Loucy (cell line): ENCODE measurements around the gene CLDN5.

Experiments
- H2AFZ ChIP-seq: fragments of 200-600 bp; sonication (generic); 2 replicates; pipeline ENCODE4 v1.6.0; 2016; ENCODE audit warnings: antibody characterized with exemption, mild to moderate bottlenecking, low read length, moderate library complexity
- H3F3A ChIP-seq: fragments of 200-600 bp; 2 replicates; pipeline ENCODE4 v1.6.0; 2016; ENCODE audit warnings: antibody characterized with exemption, low read depth, mild to moderate bottlenecking
- H3K27me3 ChIP-seq: fragments of 200-600 bp; sonication (generic); 2 replicates; pipeline ENCODE4 v1.6.1; 2014; ENCODE audit warnings: low read length, mild to moderate bottlenecking; ENCODE audit not compliant: insufficient read depth, poor library complexity, severe bottlenecking
- H3K36me3 ChIP-seq: fragments of 200-600 bp; sonication (generic); 2 replicates; pipeline ENCODE4 v1.6.1; 2016; ENCODE audit warnings: low read length; ENCODE audit not compliant: insufficient read depth
- H3K4me1 ChIP-seq: fragments of 200-600 bp; sonication (generic); 2 replicates; pipeline ENCODE4 v1.5.1; 2014; ENCODE audit warnings: low read length, mild to moderate bottlenecking; ENCODE audit not compliant: insufficient read depth, poor library complexity, severe bottlenecking
- H3K4me2 ChIP-seq: fragments of 200-600 bp; sonication (generic); 2 replicates; pipeline ENCODE4 v1.6.0; 2014; ENCODE audit warnings: antibody characterized with exemption, low read length, low read depth, mild to moderate bottlenecking; ENCODE audit not compliant: poor library complexity, severe bottlenecking
- H3K4me3 ChIP-seq: fragments of 200-600 bp; sonication (generic); 2 replicates; pipeline ENCODE4 v1.5.1; 2014; ENCODE audit warnings: low read length, mild to moderate bottlenecking, mixed read lengths; ENCODE audit not compliant: poor library complexity, severe bottlenecking
- H3K79me2 ChIP-seq: fragments of 200-600 bp; sonication (generic); 2 replicates; pipeline ENCODE4 v1.6.1; 2014; ENCODE audit warnings: low read length; ENCODE audit not compliant: insufficient read depth
- H3K9ac ChIP-seq: fragments of 200-600 bp; sonication (generic); 2 replicates; pipeline ENCODE4 v1.6.0; 2014; ENCODE audit warnings: mild to moderate bottlenecking, low read depth, low read length, moderate library complexity; ENCODE audit not compliant: poor library complexity, severe bottlenecking
- H3K9me2 ChIP-seq: fragments of 200-600 bp; sonication (generic); replicated peaks from 2 replicates; pipeline ENCODE4 v1.6.1; 2016; ENCODE audit warnings: low read depth, low read length, mixed read lengths
- H3K9me3 ChIP-seq: fragments of 200-600 bp; sonication (generic); 2 replicates; pipeline ENCODE4 v1.6.1; 2014; ENCODE audit warnings: mild to moderate bottlenecking, antibody characterized with exemption, low read length, low read depth; ENCODE audit not compliant: insufficient read depth
- H4K20me1 ChIP-seq: fragments of 200-600 bp; sonication (generic); 2 replicates; pipeline ENCODE4 v1.6.0; 2014; ENCODE audit warnings: antibody characterized with exemption, low read length, mild to moderate bottlenecking; ENCODE audit not compliant: insufficient read depth, poor library complexity, severe bottlenecking
- CTCF ChIP-seq: fragments of 200-600 bp; sonication (generic); conservative IDR thresholded peaks from 2 replicates; pipeline ENCODE4 v1.5.1; 2014; ENCODE audit warnings: mild to moderate bottlenecking, antibody characterized with exemption, low read length
- EZH2phosphoT487 ChIP-seq: fragments of 200-600 bp; IDR thresholded peaks from 2 replicates; pipeline ENCODE4 v1.6.1; 2018; ENCODE audit warnings: antibody characterized with exemption, mild to moderate bottlenecking, moderate library complexity, borderline replicate concordance

The CLDN5 gene

GRCh38 chr22:19516378-19517170, 7.6 kb downstream of the CLDN5 start:
- Histone ChIP-seq H3K9me3 (no peaks in the 10 kb centered on the region), H3K79me2 (peaks cover 23% of the 10 kb centered on the region), H3K36me3 (peaks cover 20% of the 10 kb centered on the region; the same call in 1 of the 2 replicates), H4K20me1 (peaks cover 16% of the 10 kb centered on the region), H2AFZ (no peak overlapping the region), H3K4me3 (no peak overlapping the region), H3K27me3 (no peaks in the 10 kb centered on the region), H3K4me1 (peaks cover 41% of the 10 kb centered on the region), H3F3A (0 out of 2 replicates have a peak, but pooled peaks cover 8% of the 10 kb centered on the region), H3K4me2 (no peak overlapping the region), H3K9ac (no peak overlapping the region), H3K9me2 (no peaks in the 10 kb centered on the region)
- no peak for TF ChIP-seq CTCF
- TF ChIP-seq EZH2phosphoT487, result no peak

DNA sequence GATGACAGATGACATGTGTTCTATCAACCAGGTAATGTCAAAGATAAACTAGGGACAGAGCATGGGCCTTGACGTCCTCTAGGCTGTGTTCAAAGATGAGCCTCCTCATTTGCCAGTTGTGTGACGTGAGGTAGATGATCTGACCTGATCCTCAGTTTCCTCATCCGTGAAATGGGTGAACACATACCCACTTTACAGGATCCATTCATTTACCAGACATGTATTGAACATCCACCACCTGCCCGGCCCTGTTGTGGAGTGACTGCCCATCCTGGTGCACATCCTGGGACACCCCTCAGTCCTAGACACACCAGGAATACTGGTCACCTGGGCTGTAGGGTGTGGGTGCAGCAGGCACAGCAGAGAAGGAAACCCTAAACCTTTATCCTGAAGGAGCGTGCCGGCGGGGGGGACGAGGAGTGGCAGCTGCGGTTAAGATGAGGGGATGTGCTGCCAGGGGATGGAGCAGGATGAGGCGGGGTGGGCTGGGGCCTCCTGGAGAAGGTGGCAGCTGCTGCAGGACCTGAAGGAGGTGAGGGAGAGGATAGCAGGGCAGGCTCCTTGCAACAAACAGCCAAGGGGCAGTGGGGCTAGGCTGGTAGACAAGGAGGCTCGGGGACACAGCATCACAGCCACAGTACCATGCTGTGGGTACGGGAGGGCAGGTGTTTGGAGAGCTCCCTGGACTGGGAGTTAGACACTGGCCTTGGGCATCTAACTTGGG, 8.4 kb downstream of the CLDN5 start:
- no peak overlapping the region for H3K9ac ChIP-seq
- no peak overlapping the region for H3K4me2 ChIP-seq
- peaks cover 22% of the 10 kb centered on the region; the same call in 1 of the 2 replicates for H3K36me3 ChIP-seq
- H4K20me1 ChIP-seq, result peaks cover 9% of the 10 kb centered on the region
- TF ChIP-seq CTCF (no peak), EZH2phosphoT487 (no peak)
- H3F3A ChIP-seq, result 0 out of 2 replicates have a peak, but pooled peaks cover 8% of the 10 kb centered on the region
- no peaks in the 10 kb centered on the region for H3K9me3 ChIP-seq
- peaks cover 15% of the 10 kb centered on the region for H3K79me2 ChIP-seq
- no peaks in the 10 kb centered on the region for H3K9me2 ChIP-seq
- H3K4me3 ChIP-seq, result no peak overlapping the region
- H2AFZ ChIP-seq, result no peak overlapping the region
- no peaks in the 10 kb centered on the region for H3K27me3 ChIP-seq
- H3K4me1 ChIP-seq, result peaks cover 35% of the 10 kb centered on the region

- no peaks in the 10 kb centered on the region for H3K9me2 ChIP-seq
- TF ChIP-seq EZH2phosphoT487, result no peak
- TF ChIP-seq CTCF, result no peak
Observed at GRCh38 chr22:19514831-19515565, 9.2 kb downstream of the CLDN5 start.

More at GRCh38 chr22:19514831-19515565, 9.2 kb downstream of the CLDN5 start:
- Histone ChIP-seq H3K36me3 (peaks cover 24% of the 10 kb centered on the region; the same call in 1 of the 2 replicates), H3K9me3 (no peaks in the 10 kb centered on the region), H3K79me2 (peaks cover 7% of the 10 kb centered on the region; the same call in 1 of the 2 replicates), H4K20me1 (peaks cover under 1% of the 10 kb centered on the region), H3K4me3 (no peak overlapping the region), H2AFZ (no peak overlapping the region), H3K4me2 (no peak overlapping the region), H3K4me1 (peaks cover 27% of the 10 kb centered on the region), H3K27me3 (no peaks in the 10 kb centered on the region), H3K9ac (no peak overlapping the region), H3F3A (0 out of 2 replicates have a peak, but pooled peaks cover 4% of the 10 kb centered on the region)
